ENCODE results near the gene BUD23. TPM values are rescaled to one million over a fixed set of nuclear protein-coding genes. Genes with fewer than 3 reads are reported as not detected.
A peak's percentile ranks its signal among the peaks of the same experiment; 100 is the strongest.

Gene BUD23
- total and polyA plus RNA-seq, 9 of the 15 experiments (the other 6 are each of a cell fraction or from before 2014, with no cell fraction given) = 79.5 to 270 (median 150) TPM

- peak; percentile 53; the same call in 1 of the 2 replicates for TF ChIP-seq TOE1 (IDR thresholded peaks at IDR 0.05; ENCODE audit: borderline replicate concordance)
- TF ChIP-seq TOE1 (CRISPR knock-in tag; IDR thresholded peaks at IDR 0.05; ENCODE audit: borderline replicate concordance, low read depth) = no peak
- peak; percentile 91; the same call in 1 of the 2 replicates for TF ChIP-seq DMBX1 (CRISPR knock-in tag; IDR thresholded peaks at IDR 0.05; ENCODE audit: borderline replicate concordance)
- peak; percentile 85 for TF ChIP-seq PHF21A (IDR thresholded peaks at IDR 0.05; ENCODE audit: borderline replicate concordance, low read depth)
- peak; percentile 84 for TF ChIP-seq ZNF316 (IDR thresholded peaks at IDR 0.05)
- peak; percentile 45 to 56; a peak in 3 of 4 replicates for TF ChIP-seq NRF1 (conservative IDR thresholded peaks at IDR 0.05 in 1 of 2, IDR thresholded peaks at IDR 0.05 in 1 of 2)
- 0 out of 2 replicates have a peak, but pooled peaks have one; percentile 61 for TF ChIP-seq ZNF347 (CRISPR knock-in tag; IDR thresholded peaks at IDR 0.05; ENCODE audit: low read depth)
- TF ChIP-seq ETV5 (CRISPR knock-in tag; IDR thresholded peaks at IDR 0.05; ENCODE audit: low read depth) = no peak
- TF ChIP-seq ESRRA (IDR thresholded peaks at IDR 0.05; ENCODE audit: borderline replicate concordance, low read depth) = no peak
- no peak for TF ChIP-seq ZSCAN29 (IDR thresholded peaks at IDR 0.05)
- peak; percentile 57 to 88; a peak in 2 of 4 replicates for TF ChIP-seq UBTF (IDR thresholded peaks at IDR 0.05; ENCODE audit: borderline replicate concordance in 1 of 2, low read depth in 2 of 2, low read length in 2 of 2)
- no peak for TF ChIP-seq NR1H2 (CRISPR knock-in tag; IDR thresholded peaks at IDR 0.05)
- peak; percentile 40; the same call in 1 of the 2 replicates for TF ChIP-seq ZBTB2 (IDR thresholded peaks at IDR 0.05)
- TF ChIP-seq ZBTB9 (CRISPR knock-in tag; IDR thresholded peaks at IDR 0.05) = peak; percentile 59; the same call in 1 of the 2 replicates
- peak; percentile 30 for TF ChIP-seq FOS (IDR thresholded peaks at IDR 0.05; ENCODE audit: extremely low read depth, insufficient read length)
- TF ChIP-seq KDM2B (CRISPR knock-in tag; IDR thresholded peaks at IDR 0.05) = no peak
- peak in 1 of 2 experiments; percentile 51 for TF ChIP-seq AFF1 (IDR thresholded peaks at IDR 0.05; ENCODE audit: low read depth in 1 of 2, partially characterized antibody in 2 of 2)
- no peak; the same call in 1 of the 2 replicates for TF ChIP-seq PTBP1 (IDR thresholded peaks at IDR 0.05; ENCODE audit: low read depth, low read length)
- no peak for TF ChIP-seq RBM39 (optimal IDR thresholded peaks at IDR 0.05; ENCODE audit: low read depth, low read length)
Measured at GRCh38 chr7:73715648-73716317, 32.4 kb downstream of the BUD23 start (continued).
